ENCODE measurements around the gene MTLN.
"Not testable (repeated sequence)": the region's sequence is repeated elsewhere in the genome, so short reads cannot be mapped to it uniquely, and the experiment has no call there.

Gene MTLN

GRCh38 chr2:110198016-110198415 is 14.3 kb downstream of the MTLN start:
- DNase-seq (ENCODE audit: low spot score): no peak

- no peak for DNase-seq (ENCODE audit: low spot score)
Observed at GRCh38 chr2:110197452-110197851, 14.9 kb downstream of the MTLN start.

- not testable (repeated sequence) for DNase-seq (ENCODE audit: low spot score)
Observed at GRCh38 chr2:110190169-110190568, 22.2 kb downstream of the MTLN start.

- DNase-seq (ENCODE audit: low spot score): no peak
Observed at GRCh38 chr2:110182449-110182848, 29.9 kb downstream of the MTLN start.

- DNase-seq (ENCODE audit: low spot score): no peak
Observed at GRCh38 chr2:110180036-110180435, 32.3 kb downstream of the MTLN start.

GRCh38 chr2:110173523-110173922 is 38.8 kb downstream of the MTLN start:
- no peak for DNase-seq (ENCODE audit: low spot score)

GRCh38 chr2:110172506-110172905 is 39.8 kb downstream of the MTLN start:
- DNase-seq (ENCODE audit: low spot score): no peak

GRCh38 chr2:110170102-110170501 is 42.2 kb downstream of the MTLN start:
- no peak for DNase-seq (ENCODE audit: low spot score)

- no peak for DNase-seq (ENCODE audit: low spot score)
Observed at GRCh38 chr2:110167326-110168000, 44.9 kb downstream of the MTLN start.

- no peak for DNase-seq (ENCODE audit: low spot score)
Observed at GRCh38 chr2:110166266-110166665, 46.1 kb downstream of the MTLN start.
